ENCODE data around the gene PPHLN1.
"Not testable (repeated sequence)": the region's sequence is repeated elsewhere in the genome, so short reads cannot be mapped to it uniquely, and the experiment has no call there.

Gene PPHLN1

GRCh38 chr12:42315108-42315507, 10.9 kb upstream of the PPHLN1 start:
- no peaks in the 10 kb centered on the region for H3K9me3 ChIP-seq (ENCODE audit: control insufficient read depth in 1 of 2, low read length in 2 of 2)
- H3K27me3 ChIP-seq (ENCODE audit: control insufficient read depth in 1 of 2, insufficient read depth in 2 of 2, low read length in 2 of 2) = no peaks in the 10 kb centered on the region
- no peak overlapping the region for H3K27ac ChIP-seq (ENCODE audit: low read depth, low read length)
- H3K4me1 ChIP-seq (ENCODE audit: control insufficient read depth in 1 of 2, insufficient read depth in 2 of 2, low read length in 2 of 2) = no peaks in the 10 kb centered on the region
- no peak overlapping the region for H3K9ac ChIP-seq (ENCODE audit: low read depth in 1 of 2, low read length in 2 of 2)
- peaks cover 5 to 29% of the 10 kb centered on the region in 2 donors for H3K36me3 ChIP-seq (ENCODE audit: control insufficient read depth in 1 of 2, insufficient read depth in 2 of 2, low read length in 2 of 2)
- no peak overlapping the region for H3K4me3 ChIP-seq (ENCODE audit: low read depth in 1 of 2, low read length in 2 of 2)

GRCh38 chr12:42320796-42321195, 5.2 kb upstream of the PPHLN1 start:
- H3K9me3 ChIP-seq (ENCODE audit: control insufficient read depth in 1 of 2, low read length in 2 of 2) = no peaks in the 10 kb centered on the region
- no peak overlapping the region for H3K27ac ChIP-seq (ENCODE audit: low read depth, low read length)
- H3K9ac ChIP-seq (ENCODE audit: low read depth in 1 of 2, low read length in 2 of 2) = no peak overlapping the region
- H3K4me1 ChIP-seq (ENCODE audit: control insufficient read depth in 1 of 2, insufficient read depth in 2 of 2, low read length in 2 of 2) = peaks cover 5 to 10% of the 10 kb centered on the region in 2 donors
- peaks cover 4 to 17% of the 10 kb centered on the region in 2 donors for H3K36me3 ChIP-seq (ENCODE audit: control insufficient read depth in 1 of 2, insufficient read depth in 2 of 2, low read length in 2 of 2)
- H3K27me3 ChIP-seq (ENCODE audit: control insufficient read depth in 1 of 2, insufficient read depth in 2 of 2, low read length in 2 of 2) = no peaks in the 10 kb centered on the region
- H3K4me3 ChIP-seq (ENCODE audit: low read depth in 1 of 2, low read length in 2 of 2) = no peak overlapping the region

- Histone ChIP-seq H3K27me3 (ENCODE audit: control insufficient read depth in 1 of 2, insufficient read depth in 2 of 2, low read length in 2 of 2) (no peaks in the 10 kb centered on the region), H3K27ac (ENCODE audit: low read depth, low read length) (no peak overlapping the region), H3K9ac (ENCODE audit: low read depth in 1 of 2, low read length in 2 of 2) (no peak overlapping the region), H3K9me3 (ENCODE audit: control insufficient read depth in 1 of 2, low read length in 2 of 2) (no peaks in the 10 kb centered on the region), H3K36me3 (ENCODE audit: control insufficient read depth in 1 of 2, insufficient read depth in 2 of 2, low read length in 2 of 2) (peaks cover 4 to 9% of the 10 kb centered on the region in 2 donors), H3K4me3 (ENCODE audit: low read depth in 1 of 2, low read length in 2 of 2) (no peak overlapping the region), H3K4me1 (ENCODE audit: control insufficient read depth in 1 of 2, insufficient read depth in 2 of 2, low read length in 2 of 2) (peaks cover 15 to 18% of the 10 kb centered on the region in 2 donors)
These were observed 3.4 kb upstream of the PPHLN1 start for GRCh38 chr12:42322567-42322966.

- H3K27ac ChIP-seq (ENCODE audit: low read depth, low read length) = no peak overlapping the region
- H3K4me3 ChIP-seq (ENCODE audit: low read depth in 1 of 2, low read length in 2 of 2) = no peak overlapping the region
- no peaks in the 10 kb centered on the region for H3K27me3 ChIP-seq (ENCODE audit: control insufficient read depth in 1 of 2, insufficient read depth in 2 of 2, low read length in 2 of 2)
- peaks cover 17 to 23% of the 10 kb centered on the region in 2 donors for H3K4me1 ChIP-seq (ENCODE audit: control insufficient read depth in 1 of 2, insufficient read depth in 2 of 2, low read length in 2 of 2)
- no peak overlapping the region for H3K9ac ChIP-seq (ENCODE audit: low read depth in 1 of 2, low read length in 2 of 2)
- H3K36me3 ChIP-seq (ENCODE audit: control insufficient read depth in 1 of 2, insufficient read depth in 2 of 2, low read length in 2 of 2) = peaks cover 4 to 6% of the 10 kb centered on the region in 2 donors
- no peaks in the 10 kb centered on the region for H3K9me3 ChIP-seq (ENCODE audit: control insufficient read depth in 1 of 2, low read length in 2 of 2)
These were observed 2.1 kb upstream of the PPHLN1 start for GRCh38 chr12:42323856-42324255.

GRCh38 chr12:42325326-42325652, 678 bp upstream of the PPHLN1 start:
- Histone ChIP-seq H3K4me3 (ENCODE audit: low read depth in 1 of 2, low read length in 2 of 2) (peak overlapping the region; percentile 85 to 95), H3K9ac (ENCODE audit: low read depth in 1 of 2, low read length in 2 of 2) (peak overlapping the region; percentile 73 to 74), H3K36me3 (ENCODE audit: control insufficient read depth in 1 of 2, insufficient read depth in 2 of 2, low read length in 2 of 2) (peaks cover 4% of the 10 kb centered on the region in 2 donors), H3K27ac (ENCODE audit: low read depth, low read length) (peak overlapping the region; percentile 61), H3K9me3 (ENCODE audit: control insufficient read depth in 1 of 2, low read length in 2 of 2) (no peaks in the 10 kb centered on the region), H3K4me1 (ENCODE audit: control insufficient read depth in 1 of 2, insufficient read depth in 2 of 2, low read length in 2 of 2) (peaks cover 17 to 23% of the 10 kb centered on the region in 2 donors), H3K27me3 (ENCODE audit: control insufficient read depth in 1 of 2, insufficient read depth in 2 of 2, low read length in 2 of 2) (no peaks in the 10 kb centered on the region)

- H3K9me3 ChIP-seq (ENCODE audit: control insufficient read depth in 1 of 2, low read length in 2 of 2) = no peaks in the 10 kb centered on the region
- peak overlapping the region; percentile 85 to 95 for H3K4me3 ChIP-seq (ENCODE audit: low read depth in 1 of 2, low read length in 2 of 2)
- H3K27ac ChIP-seq (ENCODE audit: low read depth, low read length) = no peak overlapping the region
- H3K9ac ChIP-seq (ENCODE audit: low read depth in 1 of 2, low read length in 2 of 2) = peak overlapping the region; percentile 73 to 74
- peaks cover 1 to 4% of the 10 kb centered on the region in 2 donors for H3K36me3 ChIP-seq (ENCODE audit: control insufficient read depth in 1 of 2, insufficient read depth in 2 of 2, low read length in 2 of 2)
- no peaks in the 10 kb centered on the region for H3K27me3 ChIP-seq (ENCODE audit: control insufficient read depth in 1 of 2, insufficient read depth in 2 of 2, low read length in 2 of 2)
- H3K4me1 ChIP-seq (ENCODE audit: control insufficient read depth in 1 of 2, insufficient read depth in 2 of 2, low read length in 2 of 2) = peaks cover 17 to 23% of the 10 kb centered on the region in 2 donors
These were observed 717 bp downstream of the PPHLN1 start for GRCh38 chr12:42326541-42327226.

GRCh38 chr12:42327227-42327590, 1.2 kb downstream of the PPHLN1 start:
- H3K9me3 ChIP-seq (ENCODE audit: control insufficient read depth in 1 of 2, low read length in 2 of 2) = no peaks in the 10 kb centered on the region
- peaks cover 0 to 4% of the 10 kb centered on the region in 2 donors for H3K36me3 ChIP-seq (ENCODE audit: control insufficient read depth in 1 of 2, insufficient read depth in 2 of 2, low read length in 2 of 2)
- peak overlapping the region in 1 of 2 donors; percentile 74 for H3K9ac ChIP-seq (ENCODE audit: low read depth in 1 of 2, low read length in 2 of 2)
- H3K27ac ChIP-seq (ENCODE audit: low read depth, low read length) = no peak overlapping the region
- H3K4me1 ChIP-seq (ENCODE audit: control insufficient read depth in 1 of 2, insufficient read depth in 2 of 2, low read length in 2 of 2) = peaks cover 17 to 25% of the 10 kb centered on the region in 2 donors
- H3K4me3 ChIP-seq (ENCODE audit: low read depth in 1 of 2, low read length in 2 of 2) = peak overlapping the region; percentile 85 to 95
- H3K27me3 ChIP-seq (ENCODE audit: control insufficient read depth in 1 of 2, insufficient read depth in 2 of 2, low read length in 2 of 2) = no peaks in the 10 kb centered on the region

GRCh38 chr12:42330097-42330496, 4.1 kb downstream of the PPHLN1 start:
- H3K36me3 ChIP-seq (ENCODE audit: control insufficient read depth in 1 of 2, insufficient read depth in 2 of 2, low read length in 2 of 2); H3K4me3 ChIP-seq (ENCODE audit: low read depth in 1 of 2, low read length in 2 of 2); H3K9ac ChIP-seq (ENCODE audit: low read depth in 1 of 2, low read length in 2 of 2); H3K9me3 ChIP-seq (ENCODE audit: control insufficient read depth in 1 of 2, low read length in 2 of 2); H3K27me3 ChIP-seq (ENCODE audit: control insufficient read depth in 1 of 2, insufficient read depth in 2 of 2, low read length in 2 of 2); H3K27ac ChIP-seq (ENCODE audit: low read depth, low read length): not testable (repeated sequence)
- H3K4me1 ChIP-seq (ENCODE audit: control insufficient read depth in 1 of 2, insufficient read depth in 2 of 2, low read length in 2 of 2) = peaks cover 12 to 21% of the 10 kb centered on the region in 2 donors

- Histone ChIP-seq H3K9ac (ENCODE audit: low read depth in 1 of 2, low read length in 2 of 2) (no peak overlapping the region), H3K4me3 (ENCODE audit: low read depth in 1 of 2, low read length in 2 of 2) (no peak overlapping the region), H3K4me1 (ENCODE audit: control insufficient read depth in 1 of 2, insufficient read depth in 2 of 2, low read length in 2 of 2) (peaks cover 2 to 9% of the 10 kb centered on the region in 2 donors), H3K27ac (ENCODE audit: low read depth, low read length) (no peak overlapping the region), H3K27me3 (ENCODE audit: control insufficient read depth in 1 of 2, insufficient read depth in 2 of 2, low read length in 2 of 2) (no peaks in the 10 kb centered on the region), H3K36me3 (ENCODE audit: control insufficient read depth in 1 of 2, insufficient read depth in 2 of 2, low read length in 2 of 2) (peaks cover 5 to 6% of the 10 kb centered on the region in 2 donors), H3K9me3 (ENCODE audit: control insufficient read depth in 1 of 2, low read length in 2 of 2) (no peaks in the 10 kb centered on the region)
These were observed 6.6 kb downstream of the PPHLN1 start for GRCh38 chr12:42332301-42333285.

GRCh38 chr12:42336286-42336685, 10.3 kb downstream of the PPHLN1 start:
- peaks cover 5 to 6% of the 10 kb centered on the region in 2 donors for H3K36me3 ChIP-seq (ENCODE audit: control insufficient read depth in 1 of 2, insufficient read depth in 2 of 2, low read length in 2 of 2)
- H3K27ac ChIP-seq (ENCODE audit: low read depth, low read length) = no peak overlapping the region
- H3K4me1 ChIP-seq (ENCODE audit: control insufficient read depth in 1 of 2, insufficient read depth in 2 of 2, low read length in 2 of 2) = peaks cover 0 to 4% of the 10 kb centered on the region in 2 donors
- no peak overlapping the region for H3K9ac ChIP-seq (ENCODE audit: low read depth in 1 of 2, low read length in 2 of 2)
- H3K4me3 ChIP-seq (ENCODE audit: low read depth in 1 of 2, low read length in 2 of 2) = no peak overlapping the region
- no peaks in the 10 kb centered on the region for H3K9me3 ChIP-seq (ENCODE audit: control insufficient read depth in 1 of 2, low read length in 2 of 2)
- no peaks in the 10 kb centered on the region for H3K27me3 ChIP-seq (ENCODE audit: control insufficient read depth in 1 of 2, insufficient read depth in 2 of 2, low read length in 2 of 2)

All from duodenal mucosa (tissue), 2 donors.